H1 (cell line): ENCODE data around the gene FAM241B. TPM values are rescaled to one million over a fixed set of nuclear protein-coding genes. Genes with fewer than 3 reads are reported as not detected.

Source experiments
- CTCF ChIA-PET: fragments of 300-600 bp; sonication (Branson Sonifier 250); formaldehyde crosslinking; loops from one replicate; lab custom pipeline; 2021; ENCODE audit not compliant: partially characterized antibody; lab: Charles Lee
- POLR2A ChIA-PET: fragments of 300-600 bp; sonication (Branson Sonifier 250); formaldehyde crosslinking; loops from one replicate; lab custom pipeline; 2021; ENCODE audit warnings: inconsistent platforms; ENCODE audit not compliant: partially characterized antibody; lab: Charles Lee
- DNase-seq, 2 experiments: peaks; one replicate each; pipeline versions ENCODE4 v3.0.0 to v3.0.0-alpha.2; 2010 to 2022; ENCODE audit warnings: low spot score in 2 of 2, low read depth in 1 of 2, mixed read lengths in 1 of 2
- FAIRE-seq: peaks from 2 replicates; lab custom pipeline; 2011; peaks lifted over from hg19 to GRCh38; lab: Jason Lieb, UNC
- H2AFZ ChIP-seq: 2 replicates; pipeline ENCODE4 v1.8.1; 2012; ENCODE audit warnings: low read length, inconsistent platforms
- H2AK5ac ChIP-seq: 2 replicates; pipeline ENCODE4 v1.6.1; 2013; ENCODE audit warnings: low read depth, low read length
- H2BK120ac ChIP-seq: replicated peaks from 2 replicates; pipeline ENCODE3; 2013; ENCODE audit warnings: low read depth, low read length, inconsistent platforms
- H2BK12ac ChIP-seq: 2 replicates; pipeline ENCODE4 v1.6.1; 2013; ENCODE audit warnings: low read depth, low read length
- H2BK15ac ChIP-seq: 2 replicates; pipeline ENCODE4 v1.6.1; 2013; ENCODE audit warnings: low read length
- H2BK20ac ChIP-seq: 2 replicates; pipeline ENCODE4 v1.6.1; 2013; ENCODE audit warnings: low read length
- H2BK5ac ChIP-seq: 2 replicates; pipeline ENCODE4 v1.6.1; 2013; ENCODE audit warnings: low read depth, low read length
- H3K14ac ChIP-seq: 2 replicates; pipeline ENCODE4 v1.6.1; 2013; ENCODE audit warnings: inconsistent platforms; ENCODE audit not compliant: insufficient read length
- H3K18ac ChIP-seq: 2 replicates; pipeline ENCODE4 v1.6.1; 2013; ENCODE audit warnings: low read length; ENCODE audit errors: extremely low read depth
- H3K23ac ChIP-seq: 2 replicates; pipeline ENCODE4 v1.6.1; 2013; ENCODE audit warnings: inconsistent platforms; ENCODE audit not compliant: insufficient read length
- H3K23me2 ChIP-seq: 2 replicates; pipeline ENCODE4 v1.6.1; 2013; ENCODE audit warnings: low read depth, low read length
- H3K27ac ChIP-seq: 2 replicates; pipeline ENCODE4 v1.6.1; 2011; ENCODE audit warnings: low read depth, low read length, inconsistent platforms
- H3K27me3 ChIP-seq, 4 experiments: replicated peaks in 1 of 4; 1 replicate in 1 of 4; 2 replicates in 3 of 4; pipeline versions ENCODE4 v1.6.1 to v1.8.1; 2011 to 2013; ENCODE audit warnings: low read length in 3 of 4, mild to moderate bottlenecking in 3 of 4, inconsistent platforms in 2 of 4, mixed read lengths in 2 of 4, moderate library complexity in 1 of 4; ENCODE audit not compliant: control insufficient read depth in 3 of 4, insufficient read depth in 3 of 4; ENCODE audit errors: extremely low read depth in 1 of 4
- H3K36me3 ChIP-seq, 4 experiments: 2 replicates each; pipeline versions ENCODE4 v1.6.1 to v1.8.1; 2011 to 2013; ENCODE audit warnings: mild to moderate bottlenecking in 4 of 4, low read length in 3 of 4, moderate library complexity in 2 of 4, control low read depth in 1 of 4, inconsistent platforms in 1 of 4; ENCODE audit not compliant: insufficient read depth in 4 of 4, control insufficient read depth in 2 of 4
- H3K4ac ChIP-seq: replicated peaks from 2 replicates; pipeline ENCODE3; 2013; ENCODE audit warnings: low read length, low read depth, mixed read lengths, inconsistent platforms; ENCODE audit not compliant: insufficient read length
- H3K4me1 ChIP-seq, 4 experiments: replicated peaks in 1 of 4; 1 replicate in 1 of 4; 2 replicates in 3 of 4; pipeline versions ENCODE4 v1.6.1 to v1.8.1; 2011 to 2013; ENCODE audit warnings: low read length in 3 of 4, inconsistent platforms in 2 of 4, mixed read lengths in 1 of 4; ENCODE audit not compliant: insufficient read depth in 4 of 4, control insufficient read depth in 3 of 4
- H3K4me2 ChIP-seq, 2 experiments: 2 replicates each; pipeline versions ENCODE4 v1.6.1 to v1.8.1; 2011 to 2013; ENCODE audit warnings: low read depth in 2 of 2, low read length in 2 of 2, control low read depth in 1 of 2, inconsistent platforms in 1 of 2, mild to moderate bottlenecking in 1 of 2; ENCODE audit not compliant: insufficient read depth in 1 of 2
- H3K4me3 ChIP-seq, 4 experiments: fragments of 200-600, 300-600 bp in 1 of 4; sonication (generic), shearing (Covaris generic), sonication (Bioruptor Twin) in 1 of 4; 2 replicates each; pipeline versions ENCODE4 v1.5.1 to v1.8.1; 2011 to 2016; ENCODE audit warnings: low read length in 4 of 4, low read depth in 3 of 4, control low read depth in 2 of 4, inconsistent platforms in 2 of 4, mild to moderate bottlenecking in 2 of 4, mixed read lengths in 1 of 4, moderate library complexity in 1 of 4; ENCODE audit not compliant: insufficient read depth in 2 of 4; ENCODE audit errors: extremely low read depth in 1 of 4
- H3K56ac ChIP-seq: replicated peaks from 2 replicates; pipeline ENCODE3; 2013; ENCODE audit warnings: low read depth, mild to moderate bottlenecking, mixed read lengths, low read length, inconsistent platforms; ENCODE audit not compliant: insufficient read length
- H3K79me1 ChIP-seq: 2 replicates; pipeline ENCODE4 v1.6.1; 2013; ENCODE audit warnings: low read depth, low read length, control low read depth
- H3K79me2 ChIP-seq, 2 experiments: 2 replicates each; pipeline versions ENCODE4 v1.6.1 to v1.8.1; 2012 to 2013; ENCODE audit warnings: low read length in 2 of 2, mild to moderate bottlenecking in 2 of 2, inconsistent platforms in 1 of 2; ENCODE audit not compliant: insufficient read depth in 2 of 2, control insufficient read depth in 1 of 2
- H3K9ac ChIP-seq, 4 experiments: replicated peaks in 1 of 4; 1 replicate in 1 of 4; 2 replicates in 3 of 4; pipeline versions ENCODE4 v1.6.1 to v1.8.1; 2011 to 2013; ENCODE audit warnings: low read depth in 3 of 4, low read length in 3 of 4, control low read depth in 2 of 4, mild to moderate bottlenecking in 2 of 4, moderate library complexity in 2 of 4, inconsistent platforms in 1 of 4; ENCODE audit errors: extremely low read depth in 1 of 4
- H3K9me3 ChIP-seq, 2 experiments: 2 replicates each; pipeline versions ENCODE4 v1.6.1 to v1.8.1; 2012 to 2013; ENCODE audit warnings: mild to moderate bottlenecking in 2 of 2, moderate library complexity in 2 of 2, control low read depth in 1 of 2, inconsistent platforms in 1 of 2, low read depth in 1 of 2, low read length in 1 of 2, mixed read lengths in 1 of 2; ENCODE audit not compliant: insufficient read depth in 2 of 2
- H4K20me1 ChIP-seq, 2 experiments: replicated peaks in 1 of 2; 2 replicates each; pipeline versions ENCODE3 to v1.8.1; 2011 to 2013; ENCODE audit warnings: inconsistent platforms in 2 of 2, low read length in 2 of 2, mild to moderate bottlenecking in 1 of 2; ENCODE audit not compliant: insufficient read depth in 2 of 2, control insufficient read depth in 1 of 2
- H4K5ac ChIP-seq: 2 replicates; pipeline ENCODE4 v1.6.1; 2013; ENCODE audit warnings: low read length, low read depth, mixed read lengths, inconsistent platforms; ENCODE audit not compliant: insufficient read length
- H4K8ac ChIP-seq: 2 replicates; pipeline ENCODE4 v1.8.0; 2013; ENCODE audit warnings: mild to moderate bottlenecking, moderate library complexity, low read length, inconsistent platforms; ENCODE audit not compliant: insufficient read depth; ENCODE audit errors: extremely low read depth
- H4K91ac ChIP-seq: replicated peaks from 2 replicates; pipeline ENCODE3; 2013; ENCODE audit warnings: low read length, mixed read lengths, inconsistent platforms; ENCODE audit not compliant: insufficient read length
- CTBP2 ChIP-seq: IDR thresholded peaks from 2 replicates; pipeline ENCODE4 v1.7.0; 2011; ENCODE audit warnings: borderline replicate concordance, mild to moderate bottlenecking, moderate library complexity, mixed read lengths, low read length; ENCODE audit not compliant: insufficient read depth, insufficient read length
- GABPA ChIP-seq: IDR thresholded peaks from 2 replicates; pipeline ENCODE4 v1.6.1; 2011; ENCODE audit warnings: mild to moderate bottlenecking, low read length, moderate library complexity, borderline replicate concordance; ENCODE audit not compliant: insufficient read depth
- JUN ChIP-seq: IDR thresholded peaks from 2 replicates; pipeline ENCODE4 v1.6.1; 2011; ENCODE audit warnings: low read depth, mild to moderate bottlenecking, improper control_type of control experiment, low read length
- KDM4A ChIP-seq: IDR thresholded peaks from one replicate; pipeline ENCODE4 v1.7.1; 2012; ENCODE audit warnings: low read depth, mild to moderate bottlenecking, moderate library complexity, low read length, inconsistent platforms; ENCODE audit not compliant: severe bottlenecking
- MAX ChIP-seq: IDR thresholded peaks from 2 replicates; pipeline ENCODE4 v1.6.1; 2012; ENCODE audit warnings: inconsistent platforms
- RFX5 ChIP-seq: IDR thresholded peaks from 2 replicates; pipeline ENCODE4 v1.6.1; 2011; ENCODE audit warnings: low read depth, low read length, improper control_type of control experiment, borderline replicate concordance
- SIN3A ChIP-seq, 2 experiments: IDR thresholded peaks in 1 of 2; conservative IDR thresholded peaks in 1 of 2; 2 replicates each; pipeline ENCODE4 v1.6.1; 2011 to 2012; ENCODE audit warnings: low read length in 2 of 2, improper control_type of control experiment in 1 of 2, low read depth in 1 of 2, mild to moderate bottlenecking in 1 of 2
- TAF7 ChIP-seq: optimal IDR thresholded peaks from 2 replicates; pipeline ENCODE3; 2011; ENCODE audit warnings: low read depth, mild to moderate bottlenecking, inconsistent platforms, low read length, moderate library complexity, borderline replicate concordance
- TEAD4 ChIP-seq: IDR thresholded peaks from 2 replicates; pipeline ENCODE4 v1.6.1; 2012; ENCODE audit warnings: low read depth, low read length, inconsistent platforms, mixed read lengths
- ZNF274 ChIP-seq: IDR thresholded peaks from 2 replicates; pipeline ENCODE4 v1.7.0; 2012; ENCODE audit warnings: low read length, borderline replicate concordance; ENCODE audit errors: extremely low read depth
- polyA plus RNA-seq, 7 experiments: library from polyadenylated mRNA; depleted of rRNA in 3 of 7; stranded (reverse) in 5 of 7; unstranded in 2 of 7; fragments of >200 nt in 5 of 7; fragments of 200-250 nt in 2 of 7; gene quantifications; 1 replicate in 5 of 7; 2 replicates in 1 of 7; 4 replicates in 1 of 7; pipeline versions ENCODE4 v1.2.1 to v1.2.3, GENCODE V29; 2011 to 2013; ENCODE audit warnings: missing spikeins in 2 of 7, mixed read lengths in 2 of 7
- total RNA-seq: library from RNA; stranded (reverse); fragmentation: NEBNext Ultra II Directional; extraction: Animal tissue kit (Norgen Biotek cat#: 25700); gene quantifications from 2 replicates; pipeline ENCODE4 v1.2.1, GENCODE V29; 2021

The FAM241B gene
- total and polyA plus RNA-seq, 2 of the 8 experiments (the other 6 are each of a cell fraction or from before 2014, with no cell fraction given): 19.3 to 30.1 TPM

- CTCF ChIA-PET: interaction anchor here (0.8 to 2.4 kb wide), 6 partner anchors 8 to 97 kb away, joined by 3 to 11 read pairs (median 3); no protein-coding TSS in a partner anchor
- no peak for TF ChIP-seq GABPA
- no peak for TF ChIP-seq JUN
- no peak for TF ChIP-seq SIN3A (conservative IDR thresholded peaks at IDR 0.05 in 1 of 2, IDR thresholded peaks at IDR 0.05 in 1 of 2; ENCODE audit: low read depth in 1 of 2, low read length in 2 of 2)
- no peak for TF ChIP-seq RFX5
- no peak for TF ChIP-seq CTBP2
- TF ChIP-seq MAX: no peak
- no peak for TF ChIP-seq TEAD4
- TF ChIP-seq ZNF274: no peak
- TF ChIP-seq KDM4A: no peak
- no peak for TF ChIP-seq TAF7
Observed at GRCh38 chr10:69612760-69613159, 17.3 kb upstream of the FAM241B start.

More at GRCh38 chr10:69612760-69613159, 17.3 kb upstream of the FAM241B start:
- H2BK20ac ChIP-seq: no peak overlapping the region
- H3K4me2 ChIP-seq: no peak overlapping the region
- H3K4ac ChIP-seq: no peak overlapping the region
- FAIRE-seq (no peak), DNase-seq (no peak)
- no peak overlapping the region for H3K9ac ChIP-seq
- H3K36me3 ChIP-seq: no peaks in the 10 kb centered on the region
- H3K79me1 ChIP-seq: no peaks in the 10 kb centered on the region
- no peak overlapping the region for H4K91ac ChIP-seq
- no peak overlapping the region for H4K5ac ChIP-seq
- no peak overlapping the region for H2BK15ac ChIP-seq
- no peaks in the 10 kb centered on the region for H3K23me2 ChIP-seq
- no peaks in the 10 kb centered on the region for H3K27me3 ChIP-seq
- H3K9me3 ChIP-seq: peaks cover 4 to 12% of the 10 kb centered on the region in 2 experiments; a peak in 2 of 4 replicates
- H2BK5ac ChIP-seq: no peak overlapping the region
- H3K4me3 ChIP-seq: no peak overlapping the region
- H3K79me2 ChIP-seq: no peaks in the 10 kb centered on the region
- no peak overlapping the region for H2AK5ac ChIP-seq
- POLR2A ChIA-PET: no interaction called here
- no peak overlapping the region for H2BK12ac ChIP-seq
- no peaks in the 10 kb centered on the region for H3K4me1 ChIP-seq
- H3K14ac ChIP-seq: no peak overlapping the region
- H3K18ac ChIP-seq: no peak overlapping the region
- H4K8ac ChIP-seq: no peak overlapping the region
- no peak overlapping the region for H3K23ac ChIP-seq
- H2BK120ac ChIP-seq: no peak overlapping the region
- H4K20me1 ChIP-seq: no peaks in the 10 kb centered on the region
- H3K27ac ChIP-seq: no peak overlapping the region
- no peak overlapping the region for H3K56ac ChIP-seq
- no peak overlapping the region for H2AFZ ChIP-seq
